ENCODE measurements around the gene PEA15.

GRCh38 chr1:160193091-160193819, 11.9 kb upstream of the PEA15 start:
- TF ChIP-seq CTCF (IDR thresholded peaks at IDR 0.05; ENCODE audit: control extremely low read depth in 1 of 3, insufficient read depth in 1 of 3, low read depth in 1 of 3, low read length in 3 of 3) (peak; percentile 94 to 95 (median 94)), EZH2 (IDR thresholded peaks at IDR 0.05; ENCODE audit: low read depth, low read length, severe bottlenecking) (no peak)
